OCI-LY7 (cell line): Measurements from ENCODE around the gene MRAS.

Experiments
- EZH2phosphoT487 ChIP-seq: fragments of 200-600 bp; sonication (generic); IDR thresholded peaks from 2 replicates; pipeline ENCODE4 v1.6.1; 2018; ENCODE audit warnings: low read depth, borderline replicate concordance, mild to moderate bottlenecking, mixed run types, antibody characterized with exemption, low read length, moderate library complexity, mixed read lengths
- TF ChIP-seq, protein P1 (sequence below): fragments of 200-600 bp; sonication (generic); conservative IDR thresholded peaks from 2 replicates; pipeline ENCODE4 v1.5.1; 2014; ENCODE audit warnings: mild to moderate bottlenecking, antibody characterized with exemption, low read length, moderate library complexity, mixed read lengths

DNA sequence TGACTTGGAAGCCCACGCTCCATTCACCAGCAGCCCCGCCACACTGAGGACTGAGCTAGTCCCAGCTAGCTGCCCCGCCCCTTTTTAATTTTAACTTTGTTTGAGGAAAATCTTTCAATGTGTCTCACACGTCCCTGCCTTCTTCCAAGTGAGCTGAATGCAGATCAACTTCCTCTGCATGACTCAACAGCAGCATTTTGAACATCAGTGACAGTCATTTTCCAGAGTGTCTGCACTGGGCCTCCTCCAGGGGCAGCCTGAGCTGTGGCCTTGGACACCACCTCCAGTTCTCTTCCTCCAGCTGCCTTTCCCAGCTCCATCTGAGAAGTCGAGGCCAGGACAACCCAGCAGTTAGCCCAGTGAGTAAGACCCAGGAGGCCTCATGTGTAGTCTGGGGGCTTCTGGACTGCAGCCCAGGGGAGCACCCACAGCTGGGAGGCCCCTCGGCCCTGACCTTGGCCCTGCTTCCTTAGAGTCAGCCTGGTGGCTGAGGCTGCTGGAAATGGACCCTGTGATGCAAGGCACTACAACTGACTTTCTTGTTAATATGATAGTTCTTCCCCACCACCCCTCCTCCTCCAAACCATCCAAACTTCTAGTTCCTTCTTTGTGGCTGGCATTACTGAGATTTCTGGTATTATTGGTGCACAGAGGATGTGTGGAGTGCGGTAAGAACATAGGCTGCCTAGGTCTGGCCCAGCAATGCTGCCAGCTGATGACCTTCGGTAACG is 64.6 kb downstream of the MRAS start:
- TF ChIP-seq, protein P1, sequence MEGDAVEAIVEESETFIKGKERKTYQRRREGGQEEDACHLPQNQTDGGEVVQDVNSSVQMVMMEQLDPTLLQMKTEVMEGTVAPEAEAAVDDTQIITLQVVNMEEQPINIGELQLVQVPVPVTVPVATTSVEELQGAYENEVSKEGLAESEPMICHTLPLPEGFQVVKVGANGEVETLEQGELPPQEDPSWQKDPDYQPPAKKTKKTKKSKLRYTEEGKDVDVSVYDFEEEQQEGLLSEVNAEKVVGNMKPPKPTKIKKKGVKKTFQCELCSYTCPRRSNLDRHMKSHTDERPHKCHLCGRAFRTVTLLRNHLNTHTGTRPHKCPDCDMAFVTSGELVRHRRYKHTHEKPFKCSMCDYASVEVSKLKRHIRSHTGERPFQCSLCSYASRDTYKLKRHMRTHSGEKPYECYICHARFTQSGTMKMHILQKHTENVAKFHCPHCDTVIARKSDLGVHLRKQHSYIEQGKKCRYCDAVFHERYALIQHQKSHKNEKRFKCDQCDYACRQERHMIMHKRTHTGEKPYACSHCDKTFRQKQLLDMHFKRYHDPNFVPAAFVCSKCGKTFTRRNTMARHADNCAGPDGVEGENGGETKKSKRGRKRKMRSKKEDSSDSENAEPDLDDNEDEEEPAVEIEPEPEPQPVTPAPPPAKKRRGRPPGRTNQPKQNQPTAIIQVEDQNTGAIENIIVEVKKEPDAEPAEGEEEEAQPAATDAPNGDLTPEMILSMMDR, result no peak
- TF ChIP-seq EZH2phosphoT487, result no peak
